Stimulated activated CD8-positive, alpha-beta memory T cell treated with anti-CD3 and anti-CD28 coated beads, Interleukin-7, amount 100 ng/mL, for 1 hour (primary cell): ENCODE results near the gene GALNT10.
"Not testable (repeated sequence)": the region's sequence is repeated elsewhere in the genome, so short reads cannot be mapped to it uniquely, and the experiment has no call there.

ENCODE experiments used
- DNase-seq, 2 donors: peaks; one replicate each; pipeline ENCODE4 v3.0.0-alpha.2; 2020; ENCODE audit warnings: low read depth in 2 of 2

Gene GALNT10

GRCh38 chr5:154190595-154191304 is at the start of gene GALNT10:
Gene GALNT10 (plus strand): TSS chr5:154190733. CDS start chr5:154190867, 134 bp downstream.
- DNase-seq = peak in 1 of 2 donors; percentile 38

- DNase-seq = no peak
Observed at GRCh38 chr5:154141745-154142221, 48.8 kb upstream of the GALNT10 start.

GRCh38 chr5:154143211-154143641 is 47.3 kb upstream of the GALNT10 start:
- DNase-seq = no peak

GRCh38 chr5:154145268-154145667 is 45.3 kb upstream of the GALNT10 start:
- DNase-seq = no peak

- no peak for DNase-seq
Observed at GRCh38 chr5:154146409-154146808, 44.1 kb upstream of the GALNT10 start.

GRCh38 chr5:154147666-154148065 is 42.9 kb upstream of the GALNT10 start:
- DNase-seq = no peak

- not testable (repeated sequence) for DNase-seq
Observed at GRCh38 chr5:154150471-154150870, 40.1 kb upstream of the GALNT10 start.

- DNase-seq = no peak
Observed at GRCh38 chr5:154157483-154158378, 32.8 kb upstream of the GALNT10 start.

- no peak for DNase-seq
Observed at GRCh38 chr5:154158379-154158737, 32.2 kb upstream of the GALNT10 start.

GRCh38 chr5:154159343-154159742 is 31.2 kb upstream of the GALNT10 start:
- DNase-seq = no peak

GRCh38 chr5:154162539-154163151 is 27.9 kb upstream of the GALNT10 start:
- DNase-seq = no peak

- DNase-seq = no peak
Observed at GRCh38 chr5:154163327-154164248, 26.9 kb upstream of the GALNT10 start.

GRCh38 chr5:154164249-154164581 is 26.3 kb upstream of the GALNT10 start:
- DNase-seq = no peak

- DNase-seq = no peak
Observed at GRCh38 chr5:154165886-154166285, 24.6 kb upstream of the GALNT10 start.

GRCh38 chr5:154166901-154167791 is 23.4 kb upstream of the GALNT10 start:
- no peak for DNase-seq

GRCh38 chr5:154168395-154168794 is 22.1 kb upstream of the GALNT10 start:
- DNase-seq = no peak

GRCh38 chr5:154172785-154173184 is 17.7 kb upstream of the GALNT10 start:
- DNase-seq = no peak

GRCh38 chr5:154174091-154174490 is 16.4 kb upstream of the GALNT10 start:
- DNase-seq = no peak

GRCh38 chr5:154176181-154176580 is 14.4 kb upstream of the GALNT10 start:
- DNase-seq = no peak

GRCh38 chr5:154178661-154179060 is 11.9 kb upstream of the GALNT10 start:
- no peak for DNase-seq
